SKM-1 treated with dmso at 0.1 percent for 144 hours (cell line): Measurements from ENCODE around the gene P2RX6.
"Not testable (repeated sequence)": the region's sequence is repeated elsewhere in the genome, so short reads cannot be mapped to it uniquely, and the experiment has no call there.

Experiments used
- DNase-seq: peaks from one replicate; lab custom pipeline; 2025; ENCODE audit not compliant: unreplicated experiment; lab: John Stamatoyannopoulos, UW

Gene P2RX6

DNA sequence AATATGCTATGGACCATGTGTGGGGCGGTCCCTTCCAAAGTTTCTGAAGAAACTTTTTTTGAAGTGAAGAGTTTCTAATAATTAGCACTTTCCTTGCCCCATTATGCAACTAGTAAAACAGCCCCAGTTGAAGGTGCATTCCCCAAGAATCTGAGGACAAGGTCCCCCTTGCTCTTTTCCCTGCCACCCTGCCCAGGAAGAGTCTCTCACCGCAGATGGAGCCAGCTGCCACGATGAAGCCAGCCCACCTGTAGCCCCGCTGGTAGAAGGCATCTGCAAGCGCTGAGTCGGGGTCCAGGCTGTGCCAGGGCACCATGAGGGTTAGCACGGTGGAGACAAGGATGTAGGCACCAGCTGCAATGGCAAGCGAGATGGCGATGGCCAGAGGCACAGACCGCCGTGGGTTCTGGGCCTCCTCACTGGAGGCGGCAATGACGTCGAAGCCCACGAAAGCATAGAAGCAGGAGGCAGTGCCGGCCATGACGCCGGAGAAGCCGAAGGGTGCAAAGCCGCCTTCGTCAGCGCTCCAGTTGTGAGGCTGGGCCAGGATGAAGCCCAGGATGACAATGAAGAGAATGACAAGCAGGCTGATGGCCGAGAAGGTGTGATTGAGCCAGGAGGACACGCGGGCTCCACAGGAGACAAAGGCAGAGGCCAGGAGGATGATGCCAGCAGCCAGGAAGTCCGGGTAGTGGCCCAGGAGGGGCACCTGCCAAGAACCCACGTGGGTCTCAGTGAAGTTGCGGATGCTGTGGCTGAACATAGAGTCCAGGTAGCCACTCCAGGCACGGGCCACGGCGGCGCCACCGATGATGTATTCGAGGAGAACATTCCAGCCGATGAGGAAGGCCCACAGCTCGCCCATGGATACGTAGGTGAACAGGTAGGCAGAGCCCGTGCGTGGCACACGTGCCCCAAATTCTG is 15.9 kb downstream of the P2RX6 start:
- no peak for DNase-seq

GRCh38 chr22:21031545-21032036 is 16.6 kb downstream of the P2RX6 start:
- DNase-seq: no peak

DNA sequence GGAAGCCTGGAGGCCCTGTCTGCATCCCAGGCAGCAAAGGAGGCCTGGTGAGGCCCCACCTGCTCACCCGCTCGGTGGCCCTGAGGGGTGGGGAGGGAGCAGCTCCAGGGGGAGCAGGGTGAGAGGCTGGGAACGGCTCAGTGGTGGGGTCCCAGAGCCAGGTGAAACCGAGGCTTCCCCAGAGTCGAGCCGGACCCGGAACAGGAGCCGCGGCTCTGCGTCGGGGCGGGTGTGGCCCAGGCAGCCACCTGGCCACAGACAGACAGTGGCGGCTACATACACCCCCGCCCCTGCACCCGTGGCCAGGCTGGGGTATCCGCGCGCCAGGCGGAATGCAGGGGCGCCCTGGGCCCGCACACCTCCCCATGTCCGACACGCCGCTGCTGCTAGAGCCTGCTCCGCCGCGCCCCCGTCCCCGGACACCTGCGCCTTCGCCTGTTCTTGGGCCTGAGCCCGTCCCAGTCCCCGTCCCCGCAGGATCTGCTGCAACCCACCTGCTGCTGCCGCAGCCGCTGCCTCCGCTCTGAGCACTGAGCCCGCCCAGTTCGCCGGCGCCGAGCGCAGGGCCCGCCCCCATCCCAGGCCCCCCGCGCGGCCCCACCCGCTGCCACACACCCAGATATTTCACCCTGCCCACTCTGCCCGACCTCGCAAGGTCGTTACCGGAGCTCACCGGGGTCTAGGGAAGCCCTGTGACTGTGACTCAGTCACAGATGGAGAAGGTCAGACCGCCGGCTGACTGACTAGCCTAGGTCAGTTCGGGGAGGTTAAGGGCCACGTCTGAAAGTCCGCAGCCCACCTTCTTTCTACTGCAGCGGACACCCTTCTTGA is 17.3 kb downstream of the P2RX6 start, which contains the start of gene SLC7A4:
Gene SLC7A4, minus strand, starts transcription at position 525 of the 831 bp plus-strand sequence. CDS start 749 bp downstream, outside the sequence.
- no peak for DNase-seq

DNA sequence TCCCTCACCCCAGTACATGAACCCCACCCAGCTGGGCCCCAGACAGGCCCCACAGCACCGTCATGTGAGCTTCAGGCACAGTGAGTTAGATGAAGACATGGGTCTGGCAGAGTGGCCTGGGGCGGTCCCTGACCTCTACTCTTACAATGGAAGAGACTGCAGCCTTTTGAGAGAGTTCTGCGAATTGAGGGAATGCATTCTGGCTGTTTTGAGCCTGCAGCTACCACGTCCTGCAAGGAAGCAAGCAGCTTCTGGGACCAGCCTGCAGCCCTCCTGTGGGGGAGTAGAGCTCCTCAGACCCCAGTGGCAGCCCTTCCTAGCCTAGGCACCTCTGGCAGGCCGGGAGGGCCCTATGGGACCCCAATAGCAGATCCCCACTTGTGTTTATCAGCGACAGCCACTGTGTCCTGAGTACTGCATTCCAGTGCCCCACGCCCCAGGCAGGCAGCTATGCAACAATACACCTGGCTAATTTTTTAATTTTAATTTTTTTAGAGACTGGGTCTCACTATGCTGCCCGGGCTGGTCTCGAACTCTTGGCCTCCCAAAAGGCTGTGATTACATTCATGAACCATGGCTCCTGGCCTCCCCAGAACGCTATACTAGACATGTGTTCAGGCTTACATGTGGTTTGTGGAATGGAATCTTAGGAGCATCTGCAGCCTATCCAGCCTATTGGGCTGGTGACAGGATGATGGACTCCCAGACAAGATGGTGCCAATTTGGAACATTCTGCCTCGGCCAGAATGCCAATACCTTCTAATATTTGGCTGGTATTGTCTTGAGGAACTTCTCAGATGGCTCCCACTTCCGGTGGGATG is 18.1 kb downstream of the P2RX6 start:
- no peak for DNase-seq

DNA sequence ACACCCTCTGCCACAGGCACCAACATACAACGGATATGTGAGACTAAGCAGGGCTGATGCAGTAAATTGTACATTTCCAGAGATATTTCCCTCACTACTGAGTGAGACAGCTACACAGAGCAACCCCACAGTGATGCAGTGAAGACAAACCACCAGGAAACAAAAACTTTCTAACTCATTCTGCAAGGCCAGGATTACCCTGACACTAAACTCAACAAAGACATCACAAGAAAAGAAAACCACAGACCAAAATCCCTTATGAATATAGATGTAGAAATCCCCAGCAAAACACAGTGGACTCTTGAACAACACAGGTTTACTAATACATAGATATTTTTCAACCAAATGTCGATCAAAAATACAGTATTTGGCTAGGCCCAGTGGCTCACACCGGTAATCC is 18.9 kb downstream of the P2RX6 start:
- DNase-seq: no peak

- no peak for DNase-seq
Observed at GRCh38 chr22:21034989-21035388, 20.0 kb downstream of the P2RX6 start.

GRCh38 chr22:21038405-21038804 is 23.4 kb downstream of the P2RX6 start:
- DNase-seq: no peak

- not testable (repeated sequence) for DNase-seq
Observed at GRCh38 chr22:21039158-21039557, 24.2 kb downstream of the P2RX6 start.

DNA sequence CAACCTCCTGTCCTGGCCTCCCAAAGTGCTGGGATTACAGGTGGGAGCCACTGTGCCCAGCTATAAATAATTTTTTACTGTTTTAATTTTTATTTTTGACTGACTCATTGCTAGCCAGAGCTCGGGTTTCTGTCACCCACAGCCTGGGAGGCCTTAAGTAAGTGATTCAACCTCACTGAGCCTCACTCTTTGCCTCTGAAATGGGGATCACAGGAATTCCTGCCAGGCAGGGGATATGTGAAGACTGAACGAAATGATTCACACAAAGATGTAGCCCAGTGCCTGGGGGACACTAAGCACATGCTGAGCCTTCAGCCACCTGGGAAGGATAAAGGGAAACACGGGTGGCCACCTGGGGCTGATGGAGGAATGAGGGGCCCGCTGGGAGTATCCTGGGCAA is 27.0 kb downstream of the P2RX6 start:
- no peak for DNase-seq

DNA sequence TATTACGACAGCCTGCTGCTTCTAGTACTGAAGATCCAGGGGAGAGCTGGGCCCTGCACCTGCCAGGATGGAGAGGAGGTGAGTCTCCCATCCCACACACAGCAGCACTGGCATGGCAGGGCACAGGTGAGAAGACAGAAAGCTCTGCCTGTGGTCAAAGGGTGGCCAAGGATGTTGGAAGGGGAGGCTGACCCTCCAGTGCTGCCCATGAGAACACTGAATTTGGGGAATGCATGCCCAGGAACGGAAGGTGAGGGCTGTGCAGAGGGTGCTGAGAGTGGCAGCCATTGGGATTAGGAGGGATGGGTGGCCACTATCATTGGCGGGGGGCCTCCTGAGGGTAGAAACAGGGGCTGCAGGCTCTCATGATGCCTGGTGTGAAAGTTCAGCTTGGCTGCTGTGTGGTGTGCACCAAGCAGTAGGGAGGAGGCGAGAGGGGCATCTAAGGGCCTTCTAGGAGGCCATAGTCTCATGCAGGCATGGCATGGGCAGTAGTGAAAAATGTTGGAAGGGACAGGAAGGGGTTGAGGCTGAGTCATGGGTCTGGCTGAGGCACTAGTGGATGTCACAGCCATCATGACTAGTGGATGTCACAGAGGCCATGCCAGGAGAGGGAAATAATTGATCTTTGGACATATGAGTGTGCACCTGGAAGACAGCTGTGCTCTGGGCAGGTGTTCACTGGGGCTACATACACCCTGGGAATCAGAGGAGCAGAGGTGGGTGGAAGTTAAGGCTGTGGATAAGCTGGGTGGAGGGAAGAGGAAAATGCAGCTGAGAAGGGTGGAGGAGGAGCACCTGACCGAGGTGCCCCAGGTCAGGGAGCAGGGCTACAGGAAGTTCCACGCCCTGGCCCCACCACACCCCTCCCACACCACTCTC is 28.3 kb downstream of the P2RX6 start:
- no peak for DNase-seq

GRCh38 chr22:21043860-21044535 is 29.0 kb downstream of the P2RX6 start:
- DNase-seq: no peak

GRCh38 chr22:21044931-21045584 is 30.1 kb downstream of the P2RX6 start:
- peak; percentile 24 for DNase-seq

DNA sequence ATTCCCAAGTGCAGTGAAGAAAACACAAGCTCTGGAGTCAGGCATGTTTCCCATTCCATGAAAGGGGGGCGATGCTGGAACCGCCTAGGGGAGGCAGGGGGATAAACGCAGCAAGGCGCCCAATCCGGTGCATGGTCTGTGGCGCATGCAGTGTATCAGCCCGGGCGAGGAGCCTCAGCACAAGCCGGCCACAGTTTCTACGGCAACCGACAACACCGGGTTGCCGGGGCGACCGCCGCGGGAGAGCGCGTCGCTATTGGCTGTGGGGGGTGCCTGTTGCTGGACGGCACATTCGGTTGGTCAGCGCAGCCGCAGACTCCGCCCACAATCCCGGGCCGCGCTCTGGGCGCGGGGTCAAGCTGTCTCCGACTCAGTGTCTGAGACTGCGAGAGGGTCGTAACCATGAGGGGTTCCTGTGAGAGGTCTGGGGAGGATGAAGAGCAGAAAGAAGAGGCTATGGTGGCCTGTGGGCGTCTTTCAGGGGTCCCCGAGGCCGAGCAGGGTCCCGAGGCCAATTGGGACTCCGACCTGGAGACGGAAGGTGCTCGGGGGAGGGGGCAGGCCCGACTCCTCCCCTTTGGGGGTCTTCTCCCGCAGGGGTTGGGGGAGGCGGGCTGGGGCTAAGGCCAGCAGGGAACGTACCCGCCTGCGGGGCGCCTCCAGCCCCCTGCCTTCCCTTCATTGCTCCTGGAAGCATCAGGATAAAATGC is 30.8 kb downstream of the P2RX6 start, which contains the start of gene LRRC74B:
Gene LRRC74B, plus strand, starts transcription at position 362 of the 710 bp plus-strand sequence. Its CDS starts 41 bp downstream, at position 403.
- DNase-seq: peak; percentile 68

GRCh38 chr22:21047035-21047661 is 32.2 kb downstream of the P2RX6 start:
- DNase-seq: no peak

GRCh38 chr22:21047730-21048129 is 32.8 kb downstream of the P2RX6 start:
- DNase-seq: no peak

GRCh38 chr22:21048448-21048847 is 33.5 kb downstream of the P2RX6 start:
- not testable (repeated sequence) for DNase-seq

DNA sequence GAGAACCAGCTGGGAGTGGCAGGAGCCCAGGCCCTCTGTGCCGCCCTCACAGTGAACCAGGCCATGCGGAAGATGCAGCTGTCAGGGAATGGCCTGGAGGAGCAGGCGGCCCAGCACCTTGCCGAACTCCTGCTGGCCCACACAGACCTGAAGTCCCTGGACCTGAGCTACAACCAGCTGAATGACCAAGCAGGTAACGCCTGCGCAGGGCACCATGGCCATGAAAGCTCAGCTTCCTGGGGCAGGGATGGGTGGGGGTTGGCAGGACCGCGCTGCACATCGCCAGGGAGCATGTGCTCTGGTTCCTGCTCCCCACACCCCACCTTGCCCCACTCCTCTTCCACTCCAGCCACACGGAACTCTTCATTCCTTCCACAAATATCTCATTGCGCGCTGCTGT is 34.0 kb downstream of the P2RX6 start:
- not testable (repeated sequence) for DNase-seq
